Progenitor cell of endocrine pancreas (in vitro differentiated cells): ENCODE results near the gene CNTNAP2. TPM values are rescaled to one million over a fixed set of nuclear protein-coding genes. Genes with fewer than 3 reads are reported as not detected.

ENCODE experiments used
- DNase-seq: peaks from one replicate; pipeline ENCODE4 v3.0.0; 2021; ENCODE audit warnings: low spot score; ENCODE audit not compliant: unreplicated experiment
- H3K27ac Mint-ChIP-seq: 2 replicates; pipeline ENCODE4 v1.8.0; 2021; ENCODE audit warnings: mild to moderate bottlenecking, moderate library complexity, mixed read lengths
- H3K27me3 Mint-ChIP-seq: 2 replicates; pipeline ENCODE4 v1.8.0; 2021; ENCODE audit warnings: mixed read lengths
- H3K36me3 Mint-ChIP-seq: 2 replicates; pipeline ENCODE4 v1.8.0; 2022; ENCODE audit warnings: mixed read lengths; ENCODE audit not compliant: insufficient read depth
- H3K4me1 Mint-ChIP-seq: 2 replicates; pipeline ENCODE4 v1.8.0; 2021; ENCODE audit warnings: low read depth, mixed read lengths
- H3K4me3 Mint-ChIP-seq: 2 replicates; pipeline ENCODE4 v1.8.0; 2021; ENCODE audit warnings: low read depth, mild to moderate bottlenecking, moderate library complexity, mixed read lengths
- H3K9me3 Mint-ChIP-seq: 2 replicates; pipeline ENCODE4 v1.8.0; 2021; ENCODE audit warnings: low read depth, mixed read lengths
- total RNA-seq: library from RNA; stranded (reverse); gene quantifications from 2 replicates; pipeline ENCODE4 v1.2.1, GENCODE V29; 2021
- TF ChIP-seq, protein P1 (sequence below): fragments of 200-600 bp; sonication (generic); IDR thresholded peaks from one replicate; pipeline ENCODE4 v1.5.0; 2021; ENCODE audit warnings: antibody characterized with exemption, mild to moderate bottlenecking; ENCODE audit not compliant: unreplicated experiment

The CNTNAP2 gene
- total RNA-seq, 1 donor from 2014 or later: 6.5 TPM

DNA sequence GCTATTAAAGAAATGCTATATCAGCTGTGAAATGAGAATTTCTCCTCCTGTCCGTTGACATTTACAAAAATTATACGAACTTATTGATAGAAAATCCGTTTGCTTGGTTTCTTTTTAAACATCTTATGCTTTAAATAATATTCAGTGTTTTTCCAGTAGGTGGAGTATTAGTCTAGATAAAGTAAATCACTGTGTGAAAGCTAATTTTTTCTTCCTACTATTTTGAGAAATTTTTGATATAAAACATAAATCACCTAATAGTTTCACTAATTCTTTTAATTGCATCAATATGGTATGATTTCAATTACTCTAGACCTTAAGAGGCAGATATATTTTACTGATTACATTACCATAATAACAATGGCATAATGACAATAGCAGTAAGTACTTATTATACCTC lies 2138.7 kb downstream of the CNTNAP2 start:
- Mint-ChIP-seq H3K27ac (no peak overlapping the region), H3K4me3 (no peak overlapping the region), H3K36me3 (peaks cover 1% of the 10 kb centered on the region), H3K4me1 (no peaks in the 10 kb centered on the region), H3K9me3 (peaks cover 26% of the 10 kb centered on the region), H3K27me3 (no peaks in the 10 kb centered on the region)
- TF ChIP-seq, protein P1, sequence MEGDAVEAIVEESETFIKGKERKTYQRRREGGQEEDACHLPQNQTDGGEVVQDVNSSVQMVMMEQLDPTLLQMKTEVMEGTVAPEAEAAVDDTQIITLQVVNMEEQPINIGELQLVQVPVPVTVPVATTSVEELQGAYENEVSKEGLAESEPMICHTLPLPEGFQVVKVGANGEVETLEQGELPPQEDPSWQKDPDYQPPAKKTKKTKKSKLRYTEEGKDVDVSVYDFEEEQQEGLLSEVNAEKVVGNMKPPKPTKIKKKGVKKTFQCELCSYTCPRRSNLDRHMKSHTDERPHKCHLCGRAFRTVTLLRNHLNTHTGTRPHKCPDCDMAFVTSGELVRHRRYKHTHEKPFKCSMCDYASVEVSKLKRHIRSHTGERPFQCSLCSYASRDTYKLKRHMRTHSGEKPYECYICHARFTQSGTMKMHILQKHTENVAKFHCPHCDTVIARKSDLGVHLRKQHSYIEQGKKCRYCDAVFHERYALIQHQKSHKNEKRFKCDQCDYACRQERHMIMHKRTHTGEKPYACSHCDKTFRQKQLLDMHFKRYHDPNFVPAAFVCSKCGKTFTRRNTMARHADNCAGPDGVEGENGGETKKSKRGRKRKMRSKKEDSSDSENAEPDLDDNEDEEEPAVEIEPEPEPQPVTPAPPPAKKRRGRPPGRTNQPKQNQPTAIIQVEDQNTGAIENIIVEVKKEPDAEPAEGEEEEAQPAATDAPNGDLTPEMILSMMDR: peak; percentile 25
- no peak for DNase-seq

DNA sequence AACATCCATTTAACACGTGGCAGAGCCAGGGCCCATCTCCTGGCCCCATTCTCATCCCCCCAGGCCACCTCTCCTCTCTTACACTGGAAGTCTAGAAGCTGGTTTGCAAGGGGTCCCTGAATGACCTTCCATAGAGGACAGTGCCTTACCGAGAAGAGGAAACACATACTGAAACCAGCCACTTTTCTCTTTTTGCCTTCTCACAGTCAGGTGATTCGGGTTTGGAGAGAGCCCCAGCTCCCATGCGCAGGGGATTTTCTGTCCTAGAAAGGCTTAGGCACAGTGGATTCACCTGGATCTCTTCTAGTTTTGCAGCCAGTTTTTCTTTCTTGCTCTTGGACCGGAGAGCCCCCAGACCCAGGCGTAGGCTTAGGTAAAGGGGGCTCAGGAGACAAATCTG lies 2139.8 kb downstream of the CNTNAP2 start:
- TF ChIP-seq, protein P1: no peak
- peaks cover 16% of the 10 kb centered on the region for H3K9me3 Mint-ChIP-seq
- H3K27ac Mint-ChIP-seq: no peak overlapping the region
- DNase-seq: no peak
- H3K27me3 Mint-ChIP-seq: no peaks in the 10 kb centered on the region
- H3K36me3 Mint-ChIP-seq: peaks cover 1% of the 10 kb centered on the region
- no peak overlapping the region for H3K4me3 Mint-ChIP-seq
- H3K4me1 Mint-ChIP-seq: no peaks in the 10 kb centered on the region

DNA sequence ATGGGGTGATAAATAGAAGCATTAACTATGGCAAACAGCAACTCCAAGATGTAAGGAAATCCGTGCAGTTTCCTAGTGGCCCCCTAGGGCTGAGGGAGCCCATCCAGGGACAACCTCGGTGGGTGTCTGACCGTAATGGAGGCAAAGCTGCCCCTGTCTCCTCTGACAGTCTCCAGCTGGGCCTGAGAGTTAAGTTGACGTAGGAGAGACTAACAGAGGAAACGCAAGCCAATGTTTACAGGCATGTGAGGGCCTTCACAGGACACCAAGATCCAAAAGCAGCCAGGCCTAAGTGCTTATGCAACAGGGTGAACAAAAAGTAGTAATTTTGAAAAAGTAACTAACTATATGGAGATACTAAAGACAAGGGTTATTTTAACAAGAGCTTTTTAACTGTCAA lies 2144.0 kb downstream of the CNTNAP2 start:
- TF ChIP-seq, protein P1: no peak
- Mint-ChIP-seq H3K4me1 (peaks cover 4% of the 10 kb centered on the region), H3K9me3 (no peaks in the 10 kb centered on the region), H3K27ac (no peak overlapping the region), H3K36me3 (no peaks in the 10 kb centered on the region), H3K4me3 (no peak overlapping the region), H3K27me3 (peaks cover 12% of the 10 kb centered on the region)
- no peak for DNase-seq

DNA sequence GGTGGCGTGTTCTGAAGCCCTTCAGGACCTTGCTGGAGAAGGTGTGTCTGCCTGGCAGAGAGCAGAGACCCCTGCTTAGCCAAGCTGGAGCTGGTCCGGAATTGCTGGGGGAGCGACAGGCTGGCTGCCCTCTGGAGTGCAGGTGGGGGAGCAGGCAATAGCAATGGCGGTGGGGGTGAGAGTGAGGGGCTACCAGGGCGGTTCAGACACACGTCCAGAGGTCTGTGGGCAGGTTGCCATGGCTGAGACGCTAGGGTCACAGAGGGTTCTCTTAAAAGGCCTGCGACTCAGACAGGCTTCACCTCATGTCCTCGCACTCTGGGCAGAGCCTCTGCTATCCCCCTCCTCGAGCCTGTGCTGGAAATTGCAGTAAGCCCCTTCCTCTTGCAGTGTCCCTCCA lies 2144.9 kb downstream of the CNTNAP2 start:
- no peaks in the 10 kb centered on the region for H3K9me3 Mint-ChIP-seq

DNA sequence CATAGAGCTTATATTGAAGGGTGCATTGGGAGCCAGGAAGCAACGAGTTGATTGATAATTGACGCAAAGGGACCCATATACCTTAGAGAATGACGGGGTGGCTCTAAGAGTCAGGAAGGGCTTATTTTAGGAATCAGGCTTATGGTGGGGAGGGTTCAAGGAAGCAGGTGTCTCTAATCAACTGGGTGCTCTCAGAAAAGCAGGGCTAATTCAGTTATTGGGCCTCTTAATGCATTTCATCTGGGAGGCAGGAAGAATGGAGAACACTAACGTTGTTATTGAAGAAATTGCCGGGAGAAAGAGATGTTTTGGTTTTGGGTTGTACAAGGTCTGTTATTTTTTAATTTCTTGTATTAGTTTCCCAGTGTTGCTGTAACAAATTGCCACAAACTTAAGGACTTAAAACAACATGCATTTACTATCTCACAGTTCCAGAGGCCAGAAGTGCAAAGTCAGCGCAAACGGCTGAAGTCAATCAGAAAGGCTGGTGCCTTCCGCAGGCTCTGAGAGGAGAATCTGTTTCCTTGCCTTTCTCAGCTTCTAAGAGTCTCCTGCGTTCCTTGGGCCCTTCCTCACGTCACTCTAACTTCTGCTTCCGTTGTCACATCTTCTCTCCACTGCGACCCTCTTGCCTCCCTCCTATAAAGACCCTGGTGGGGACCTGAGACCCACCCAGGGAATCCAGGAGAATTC lies 2145.5 kb downstream of the CNTNAP2 start:
- H3K9me3 Mint-ChIP-seq: no peaks in the 10 kb centered on the region
- peaks cover 4% of the 10 kb centered on the region for H3K4me1 Mint-ChIP-seq
- TF ChIP-seq, protein P1: no peak
- no peak overlapping the region for H3K27ac Mint-ChIP-seq
- H3K27me3 Mint-ChIP-seq: peaks cover 17% of the 10 kb centered on the region
- H3K36me3 Mint-ChIP-seq: no peaks in the 10 kb centered on the region
- no peak for DNase-seq
- H3K4me3 Mint-ChIP-seq: no peak overlapping the region

More for the DNA sequence above, 2144.9 kb downstream of the CNTNAP2 start:
- Mint-ChIP-seq H3K36me3 (no peaks in the 10 kb centered on the region), H3K27ac (no peak overlapping the region), H3K27me3 (peaks cover 12% of the 10 kb centered on the region), H3K4me1 (peaks cover 4% of the 10 kb centered on the region), H3K4me3 (no peak overlapping the region)
- TF ChIP-seq, protein P1: no peak
- DNase-seq: no peak
